K562 (cell line): Measurements from ENCODE around the gene MTA1. TPM values are rescaled to one million over a fixed set of nuclear protein-coding genes. Genes with fewer than 3 reads are reported as not detected.
A peak's percentile ranks its signal among the peaks of the same experiment; 100 is the strongest.

Experiments used
- ATAC-seq: fragments of 200-7000 bp; cut with Tn5 transposase; 3 replicates; pipeline ENCODE4 v1.9.1; 2020; ENCODE audit warnings: moderate library complexity
- BruUV-seq: library from RNA; stranded (reverse); fragments of 400-500 nt; replicated peaks from 2 replicates; lab custom pipeline; 2021; lab: Mats Ljungman, UMichigan
- CTCF ChIA-PET: fragments of 300-600 bp; formaldehyde crosslinking; extraction: SDS; loops from one replicate; lab custom pipeline; 2021; ENCODE audit warnings: low intra/inter-chr PET ratio; lab: Yijun Ruan, JAX
- POLR2A ChIA-PET: fragments of 300-600, 350-650 bp; sonication (Branson Sonifier 250); formaldehyde crosslinking; extraction: SDS; loops from one replicate; lab custom pipeline; 2021; ENCODE audit warnings: antibody characterized with exemption, inconsistent platforms; lab: Yijun Ruan, JAX
- DNase-seq, 4 experiments: peaks; one replicate each; pipeline versions ENCODE4 v3.0.0 to v3.0.0-alpha.2; 2011 to 2018; ENCODE audit warnings: low spot score in 3 of 4, mixed read lengths in 3 of 4; ENCODE audit errors: extremely low read depth in 1 of 4
- FAIRE-seq: peaks from 2 replicates; lab custom pipeline; 2011; peaks lifted over from hg19 to GRCh38; lab: Jason Lieb, UNC
- H2AFZ ChIP-seq: 2 replicates; pipeline ENCODE4 v1.6.0; 2011; ENCODE audit warnings: low read depth, low read length, control low read depth, inconsistent platforms
- H3K27ac ChIP-seq: fragments of 200-600 bp; 3 replicates; pipeline ENCODE4 v1.8.0; 2011; ENCODE audit warnings: low read depth, mild to moderate bottlenecking, control low read depth, inconsistent platforms, low read length, moderate library complexity, mixed read lengths; ENCODE audit errors: extremely low read depth
- H3K27me3 ChIP-seq, 2 experiments: fragments of 300-600 bp in 1 of 2; 2 replicates in 1 of 2; 3 replicates in 1 of 2; pipeline versions ENCODE4 v1.6.0 to v1.8.0; 2011; ENCODE audit warnings: inconsistent platforms in 2 of 2, low read length in 2 of 2, mild to moderate bottlenecking in 1 of 2, mixed read lengths in 1 of 2, moderate library complexity in 1 of 2; ENCODE audit not compliant: control insufficient read depth in 2 of 2, insufficient read depth in 2 of 2
- H3K36me3 ChIP-seq: fragments of 300-600 bp; 3 replicates; pipeline ENCODE4 v1.8.0; 2011; ENCODE audit warnings: mild to moderate bottlenecking, low read length, inconsistent platforms; ENCODE audit not compliant: control insufficient read depth, insufficient read depth
- H3K4me1 ChIP-seq, 2 experiments: fragments of 200-600 bp in 1 of 2; replicated peaks in 1 of 2; 2 replicates in 1 of 2; 3 replicates in 1 of 2; pipeline versions ENCODE4 v1.5.1 to v1.8.0; 2011; ENCODE audit warnings: inconsistent platforms in 2 of 2, low read length in 2 of 2, mild to moderate bottlenecking in 1 of 2, mixed read lengths in 1 of 2, moderate library complexity in 1 of 2; ENCODE audit not compliant: control insufficient read depth in 2 of 2, insufficient read depth in 2 of 2
- H3K4me2 ChIP-seq: 2 replicates; pipeline ENCODE4 v1.6.1; 2011; ENCODE audit warnings: low read length, control low read depth, inconsistent platforms, mixed read lengths; ENCODE audit not compliant: insufficient read depth
- H3K4me3 ChIP-seq: fragments of 200-600 bp; sonication (generic), shearing (Covaris generic); 2 replicates; pipeline ENCODE4 v1.5.1; 2016; ENCODE audit warnings: control low read depth, inconsistent platforms
- H3K79me2 ChIP-seq: fragments of 200-600 bp; 3 replicates; pipeline ENCODE4 v1.8.0; 2011; ENCODE audit warnings: low read length, inconsistent platforms; ENCODE audit not compliant: control insufficient read depth, insufficient read depth
- H3K9ac ChIP-seq, 2 experiments: 2 replicates each; pipeline versions ENCODE4 v1.6.0 to v1.6.1; 2011; ENCODE audit warnings: low read depth in 2 of 2, low read length in 2 of 2, control low read depth in 1 of 2, inconsistent platforms in 1 of 2, mild to moderate bottlenecking in 1 of 2, mixed read lengths in 1 of 2; ENCODE audit not compliant: insufficient read depth in 1 of 2
- H3K9me1 ChIP-seq: one replicate; pipeline ENCODE4 v1.6.0; 2011; ENCODE audit warnings: inconsistent platforms, mild to moderate bottlenecking, low read length, moderate library complexity; ENCODE audit not compliant: control insufficient read depth, insufficient read depth
- H3K9me3 ChIP-seq: replicated peaks from 2 replicates; pipeline ENCODE4 v1.5.1; 2011; ENCODE audit warnings: low read depth, low read length, inconsistent platforms; ENCODE audit not compliant: control insufficient read depth, insufficient read depth
- H4K20me1 ChIP-seq: replicated peaks from 2 replicates; pipeline ENCODE4 v1.6.1; 2011; ENCODE audit warnings: low read length, inconsistent platforms, mixed read lengths; ENCODE audit not compliant: control insufficient read depth, insufficient read depth
- MYBL2 ChIP-seq, 2 experiments: fragments of 450-650 bp in 1 of 2; sonication (generic) in 1 of 2; formaldehyde crosslinking in 1 of 2; IDR thresholded peaks; 2 replicates each; pipeline versions ENCODE4 v1.6.1 to v1.8.1; 2017 to 2022; ENCODE audit warnings: borderline replicate concordance in 1 of 2, inconsistent platforms in 1 of 2, low read depth in 1 of 2, mild to moderate bottlenecking in 1 of 2, missing genetic modification reagents in 1 of 2, moderate library complexity in 1 of 2
- POLR2G ChIP-seq: fragments of 200-400 bp; formaldehyde crosslinking; IDR thresholded peaks from 2 replicates; pipeline ENCODE4 v1.6.1; 2017; ENCODE audit warnings: low read depth, mild to moderate bottlenecking, antibody characterized with exemption, low read length, moderate library complexity
- RB1 ChIP-seq: fragments of 450-650 bp; IDR thresholded peaks from 2 replicates; pipeline ENCODE4 v1.6.1; 2017; ENCODE audit warnings: low read depth, mild to moderate bottlenecking
- RBFOX2 ChIP-seq: fragments of 200-400 bp; formaldehyde crosslinking; IDR thresholded peaks from 2 replicates; pipeline ENCODE4 v1.6.1; 2017; ENCODE audit warnings: low read depth, mild to moderate bottlenecking, low read length, moderate library complexity
- RNF2 ChIP-seq: sonication (generic); IDR thresholded peaks from 2 replicates; pipeline ENCODE4 v1.6.1; 2016
- SMAD3 ChIP-seq: fragments of 450-650 bp; formaldehyde crosslinking; conservative IDR thresholded peaks from 2 replicates; pipeline ENCODE4 v1.4.0; 2020; ENCODE audit warnings: mild to moderate bottlenecking
- SUPT5H ChIP-seq: fragments of 450-650 bp; IDR thresholded peaks from 2 replicates; pipeline ENCODE4 v1.6.1; 2016
- ZNF134 ChIP-seq: fragments of 250-450 bp; sonication (Bioruptor Pico); conservative IDR thresholded peaks from 2 replicates; pipeline ENCODE4 v1.4.0; 2020
- ZNF584 ChIP-seq: fragments of 200-800 bp; sonication (Bioruptor generic); IDR thresholded peaks from 2 replicates; pipeline ENCODE4 v1.6.1; 2016; ENCODE audit warnings: low read depth, mild to moderate bottlenecking, missing genetic modification characterization, missing compliant biosample characterization
- ZNF639 ChIP-seq, 2 experiments: fragments of 200-800 bp in 1 of 2; sonication (Bioruptor generic) in 1 of 2; sonication (generic) in 1 of 2; formaldehyde crosslinking in 1 of 2; IDR thresholded peaks in 1 of 2; conservative IDR thresholded peaks in 1 of 2; 2 replicates each; pipeline versions ENCODE4 v1.5.0 to v1.6.1; 2016 to 2020; ENCODE audit warnings: missing compliant biosample characterization in 1 of 2, missing genetic modification characterization in 1 of 2, missing genetic modification reagents in 1 of 2
- WGBS: fragments of 100-300 bp; shearing (Covaris generic); methylation state at CpG from one replicate; pipeline ENCODE4 v1.1.6; 2016; ENCODE audit warnings: low coverage, mixed read lengths; ENCODE audit not compliant: insufficient coverage; ENCODE audit errors: missing lambda C conversion rate; 5-methylcytosine and 5-hydroxymethylcytosine counted together
- in situ Hi-C: fragments of 300-500 bp; cut with MboI; formaldehyde crosslinking; loops from 4 replicates; pipeline ENCODE4 v1.15.0; 2018; ENCODE audit warnings: inconsistent platforms, mixed read lengths
- intact Hi-C: fragments of 100-400 bp; cut with micrococcal nuclease; formaldehyde crosslinking; loops from 2 replicates; pipeline ENCODE4 v1.14.2; 2022
- polyA plus RNA-seq, 8 experiments: library from polyadenylated mRNA; depleted of rRNA in 4 of 8; stranded (reverse) in 5 of 8; unstranded in 3 of 8; fragments of >200 nt; fragmentation: Nextera tagmentation in 2 of 8; fragmentation: Illumina TruSeq in 1 of 8; extraction: Ambion mirVana in 2 of 8; extraction: Trizol in 1 of 8; gene quantifications; 2 replicates each; pipeline versions ENCODE4 v1.2.1 to v1.2.3, GENCODE V29; 2011 to 2014; ENCODE audit warnings: inconsistent platforms in 1 of 8, missing spikeins in 1 of 8
- total RNA-seq, 7 experiments: library from RNA; depleted of rRNA in 6 of 7; stranded (reverse); fragments of >200 nt in 6 of 7; fragmentation: Illumina TruSeq in 2 of 7; extraction: Trizol in 2 of 7; gene quantifications; 2 replicates each; pipeline versions ENCODE4 v1.2.1 to v1.2.3, GENCODE V29; 2011 to 2021; ENCODE audit warnings: low replicate concordance in 1 of 7
- TF ChIP-seq, protein P1 (sequence below): sonication (generic); formaldehyde crosslinking; IDR thresholded peaks from 2 replicates; pipeline ENCODE4 v1.8.1; 2023; ENCODE audit warnings: mild to moderate bottlenecking, missing genetic modification reagents

Gene MTA1
- total and polyA plus RNA-seq, 9 of the 15 experiments (the other 6 are each of a cell fraction or from before 2014, with no cell fraction given) = 0.13 to 118 (median 32.3) TPM

DNA sequence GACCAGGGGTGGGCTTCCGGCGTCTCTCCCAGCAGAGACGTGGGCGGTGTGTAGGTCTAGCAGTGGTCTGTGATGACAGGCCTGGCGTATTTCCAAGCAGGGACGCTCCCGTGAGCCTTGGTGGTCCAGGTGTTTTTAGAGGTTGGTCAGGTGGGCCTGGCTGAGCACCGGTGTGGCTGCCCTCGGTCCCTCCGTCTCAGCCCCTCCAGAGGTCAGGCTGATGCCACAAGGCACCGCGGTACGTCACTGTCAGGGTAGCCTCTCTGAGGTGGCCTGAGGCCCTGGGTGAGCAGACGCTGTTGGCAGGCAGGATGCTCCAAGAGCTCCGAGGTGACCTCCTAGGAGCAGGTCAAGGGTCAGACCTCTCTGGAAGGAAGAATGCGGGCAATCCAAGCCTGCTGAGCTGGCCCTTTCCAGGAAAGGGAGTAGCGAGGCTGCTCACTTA lies 13.6 kb downstream of the MTA1 start:
- no peak overlapping the region for H3K4me3 ChIP-seq
- ATAC-seq = peak; percentile 33
- ChIA-PET CTCF (no interaction called here), POLR2A (no interaction called here)
- H3K9me3 ChIP-seq = no peaks in the 10 kb centered on the region
- no peak for FAIRE-seq
- peaks cover 4% of the 10 kb centered on the region; the same call in 1 of the 2 replicates for H4K20me1 ChIP-seq
- H3K27me3 ChIP-seq = no peaks in the 10 kb centered on the region
- H3K4me2 ChIP-seq = no peak overlapping the region
- 84% methylated on average over 7 of the region's 17 CpGs for WGBS
- H3K27ac ChIP-seq = no peak overlapping the region
- H3K4me1 ChIP-seq = peaks cover 0 to 24% of the 10 kb centered on the region in 2 experiments; a peak in 2 of 5 replicates
- H2AFZ ChIP-seq = no peak overlapping the region
- peak overlapping the region in 1 of 2 experiments; percentile 52; a peak in 1 of 4 replicates for H3K9ac ChIP-seq
- no peak for DNase-seq
- peaks cover 34% of the 10 kb centered on the region; the same call in 2 of the 3 replicates for H3K36me3 ChIP-seq
- peaks cover 83% of the 10 kb centered on the region for H3K79me2 ChIP-seq
- TF ChIP-seq RBFOX2 = 0 out of 2 replicates have a peak, but pooled peaks have one; percentile 20
- peak; percentile 66 for TF ChIP-seq POLR2G
- 0 out of 2 replicates have a peak, but pooled peaks have one; percentile 17 for TF ChIP-seq SUPT5H
- TF ChIP-seq ZNF134 (CRISPR knock-in tag) = no peak
- in situ Hi-C loops (no loop called here), intact Hi-C loops (no loop called here)
- no TSS peak for BruUV-seq
- no peaks in the 10 kb centered on the region for H3K9me1 ChIP-seq

DNA sequence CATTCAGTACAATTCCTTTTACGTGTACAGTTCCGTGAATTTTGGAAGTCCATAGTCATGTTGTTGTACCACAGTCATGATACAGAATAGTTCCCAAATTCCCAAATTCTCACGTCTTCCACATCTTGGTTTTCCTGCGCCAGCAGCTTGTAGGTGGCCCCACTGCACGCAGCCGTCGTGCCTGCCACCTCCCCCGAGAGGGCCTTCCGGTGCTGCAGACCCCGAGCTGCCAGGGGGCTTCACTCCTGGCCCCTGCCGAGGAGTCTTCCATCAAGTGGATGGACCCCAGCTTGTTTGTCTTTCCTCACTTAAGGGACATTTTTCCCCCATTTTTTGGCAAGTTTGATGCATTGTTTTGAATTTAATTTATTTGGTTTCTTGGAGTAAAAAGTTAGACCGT lies 16.8 kb downstream of the MTA1 start:
- no peak overlapping the region for H2AFZ ChIP-seq
- peaks cover 70% of the 10 kb centered on the region for H3K79me2 ChIP-seq
- intact Hi-C loops (no loop called here), in situ Hi-C loops (no loop called here)
- no peaks in the 10 kb centered on the region for H3K9me1 ChIP-seq
- no peak overlapping the region for H3K4me3 ChIP-seq
- no peak overlapping the region for H3K4me2 ChIP-seq
- no TSS peak for BruUV-seq
- DNase-seq (no peak), ATAC-seq (no peak), FAIRE-seq (no peak)
- no peaks in the 10 kb centered on the region for H3K9me3 ChIP-seq
- peaks cover 43% of the 10 kb centered on the region; the same call in 1 of the 3 replicates for H3K36me3 ChIP-seq
- CTCF ChIA-PET = no interaction called here
- WGBS = 94% methylated on average over 10 of the region's 12 CpGs
- H3K4me1 ChIP-seq = peaks cover 0 to 50% of the 10 kb centered on the region in 2 experiments; a peak in 2 of 5 replicates
- H3K9ac ChIP-seq = no peak overlapping the region
- peaks cover 8% of the 10 kb centered on the region; the same call in 1 of the 2 replicates for H4K20me1 ChIP-seq
- no peak overlapping the region for H3K27ac ChIP-seq
- POLR2A ChIA-PET = interaction anchor here (2.1 kb wide), 1 partner anchor 13 kb away, joined by 4 read pairs; no protein-coding TSS in a partner anchor
- H3K27me3 ChIP-seq = no peaks in the 10 kb centered on the region
- no peak for TF ChIP-seq MYBL2 (IDR thresholded peaks at IDR 0.05; ENCODE audit: low read depth)
- no peak for TF ChIP-seq MYBL2 (CRISPR knock-in tag; IDR thresholded peaks at IDR 0.05; ENCODE audit: borderline replicate concordance)
- no peak for TF ChIP-seq ZNF639 (CRISPR knock-in tag; conservative IDR thresholded peaks at IDR 0.05 in 1 of 2, IDR thresholded peaks at IDR 0.05 in 1 of 2)
- TF ChIP-seq, protein P1, sequence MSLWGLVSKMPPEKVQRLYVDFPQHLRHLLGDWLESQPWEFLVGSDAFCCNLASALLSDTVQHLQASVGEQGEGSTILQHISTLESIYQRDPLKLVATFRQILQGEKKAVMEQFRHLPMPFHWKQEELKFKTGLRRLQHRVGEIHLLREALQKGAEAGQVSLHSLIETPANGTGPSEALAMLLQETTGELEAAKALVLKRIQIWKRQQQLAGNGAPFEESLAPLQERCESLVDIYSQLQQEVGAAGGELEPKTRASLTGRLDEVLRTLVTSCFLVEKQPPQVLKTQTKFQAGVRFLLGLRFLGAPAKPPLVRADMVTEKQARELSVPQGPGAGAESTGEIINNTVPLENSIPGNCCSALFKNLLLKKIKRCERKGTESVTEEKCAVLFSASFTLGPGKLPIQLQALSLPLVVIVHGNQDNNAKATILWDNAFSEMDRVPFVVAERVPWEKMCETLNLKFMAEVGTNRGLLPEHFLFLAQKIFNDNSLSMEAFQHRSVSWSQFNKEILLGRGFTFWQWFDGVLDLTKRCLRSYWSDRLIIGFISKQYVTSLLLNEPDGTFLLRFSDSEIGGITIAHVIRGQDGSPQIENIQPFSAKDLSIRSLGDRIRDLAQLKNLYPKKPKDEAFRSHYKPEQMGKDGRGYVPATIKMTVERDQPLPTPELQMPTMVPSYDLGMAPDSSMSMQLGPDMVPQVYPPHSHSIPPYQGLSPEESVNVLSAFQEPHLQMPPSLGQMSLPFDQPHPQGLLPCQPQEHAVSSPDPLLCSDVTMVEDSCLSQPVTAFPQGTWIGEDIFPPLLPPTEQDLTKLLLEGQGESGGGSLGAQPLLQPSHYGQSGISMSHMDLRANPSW (CRISPR knock-in tag) = no peak
- TF ChIP-seq ZNF584 = no peak
- TF ChIP-seq RNF2 = no peak
- no peak for TF ChIP-seq SMAD3
- no peak for TF ChIP-seq RB1
